ENCODE measurements around the gene CLSTN3.

GRCh38 chr12:7193674-7194073 is 63.5 kb downstream of the CLSTN3 start:
- TF ChIP-seq CTCF (tag by site-specific recombination; IDR thresholded peaks at IDR 0.05) (no peak), ZNF140 (tag by site-specific recombination; IDR thresholded peaks at IDR 0.05) (no peak), ZNF239 (tag by site-specific recombination; IDR thresholded peaks at IDR 0.05) (no peak), ZBTB8A (tag by site-specific recombination; IDR thresholded peaks at IDR 0.05) (no peak), ZNF837 (tag by site-specific recombination; IDR thresholded peaks at IDR 0.05) (no peak), ZNF335 (tag by site-specific recombination; conservative IDR thresholded peaks at IDR 0.05) (no peak), ZNF114 (tag by site-specific recombination; IDR thresholded peaks at IDR 0.05) (no peak), ZBTB7A (tag by site-specific recombination; IDR thresholded peaks at IDR 0.05; ENCODE audit: low read depth) (no peak)
- TF ChIP-seq, protein P1, sequence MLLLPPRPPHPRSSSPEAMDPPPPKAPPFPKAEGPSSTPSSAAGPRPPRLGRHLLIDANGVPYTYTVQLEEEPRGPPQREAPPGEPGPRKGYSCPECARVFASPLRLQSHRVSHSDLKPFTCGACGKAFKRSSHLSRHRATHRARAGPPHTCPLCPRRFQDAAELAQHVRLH (tag by site-specific recombination; IDR thresholded peaks at IDR 0.05), result no peak

All from HEK293 (cell line).